HT1080 (cell line): ENCODE results near the gene PPM1M. TPM values are rescaled to one million over a fixed set of nuclear protein-coding genes. Genes with fewer than 3 reads are reported as not detected.

ENCODE experiments used
- DNase-seq: peaks from one replicate; pipeline ENCODE4 v3.0.0-alpha.2; 2015; ENCODE audit warnings: low read depth
- small RNA-seq: library from RNA; depleted of rRNA; stranded (forward); fragments of <200 nt; gene quantifications from one replicate; pipeline ENCODE3, GENCODE V24; 2014
- total RNA-seq: library from RNA; depleted of rRNA; stranded (reverse); fragments of >200 nt; shearing (Covaris generic); gene quantifications from 2 replicates; pipeline ENCODE4 v1.2.3, GENCODE V29; 2014; rRNA removed

Gene PPM1M
- total RNA-seq, 1 experiment from 2014 or later = 1.8 TPM

DNA sequence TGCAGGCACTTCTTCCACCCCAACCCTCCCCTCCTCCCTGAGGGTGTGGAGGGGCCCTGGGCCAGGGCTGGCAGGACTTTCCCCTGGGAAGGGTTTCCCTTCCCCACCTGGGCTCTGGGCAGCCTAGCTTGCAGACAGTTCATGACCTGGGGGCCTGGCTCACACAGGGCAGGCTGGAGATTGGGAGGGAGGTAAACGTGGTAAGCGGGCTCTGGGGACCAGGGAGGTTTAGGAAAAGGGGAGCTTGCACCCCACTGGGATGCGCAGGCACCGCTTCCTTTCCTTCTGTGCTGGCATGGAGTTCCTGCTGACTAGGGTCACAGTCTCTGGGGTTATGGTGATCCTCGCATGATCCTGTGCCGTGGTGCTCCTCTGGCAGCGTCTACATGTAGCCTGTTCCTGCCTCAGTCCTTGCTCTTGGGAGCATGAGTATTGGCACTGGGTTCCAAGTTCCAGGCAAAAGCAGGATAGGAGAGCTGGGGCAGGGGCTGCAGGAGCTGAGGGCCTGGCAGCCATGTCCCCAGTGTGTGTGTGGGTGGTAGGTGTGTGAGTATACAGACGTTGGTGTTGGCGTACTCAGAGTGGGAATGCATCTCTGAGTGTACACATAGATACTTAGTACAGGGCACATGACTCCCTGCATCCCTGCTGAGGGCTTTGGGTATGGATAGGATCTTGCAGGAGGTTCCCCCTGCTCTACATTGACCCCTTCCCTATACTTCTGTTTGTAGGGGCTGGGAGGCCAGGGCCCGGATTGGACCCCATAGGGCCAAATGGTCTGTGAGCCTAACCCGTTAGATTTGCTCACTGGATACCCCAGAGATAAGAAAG, 49.0 kb downstream of the PPM1M start:
- DNase-seq = no peak

DNA sequence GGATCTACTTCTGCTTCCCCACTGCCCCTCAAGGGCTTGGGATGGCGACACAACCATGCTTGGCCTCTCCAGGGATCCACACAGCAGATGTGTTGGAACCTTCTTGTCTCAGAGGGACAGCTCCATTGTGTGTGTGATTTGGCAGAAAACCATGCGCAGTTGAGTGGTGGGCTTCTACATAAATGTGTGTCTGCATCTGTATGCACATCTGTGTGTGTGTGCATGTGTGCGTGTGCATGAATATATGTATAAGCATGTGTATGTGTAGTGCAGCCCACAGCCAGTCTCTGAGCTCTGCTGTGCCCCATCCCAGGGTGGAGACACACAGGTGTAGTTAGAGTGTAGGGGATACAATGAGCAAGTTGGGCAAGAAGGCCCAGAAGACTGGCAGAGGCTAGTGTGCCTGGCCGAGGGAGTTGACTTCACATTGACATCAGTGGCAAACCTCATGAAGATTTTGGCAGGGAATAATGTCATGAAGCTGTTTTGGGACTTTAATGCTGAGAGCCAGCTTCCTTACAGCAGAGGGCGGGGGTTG, 50.2 kb downstream of the PPM1M start:
- DNase-seq = no peak

DNA sequence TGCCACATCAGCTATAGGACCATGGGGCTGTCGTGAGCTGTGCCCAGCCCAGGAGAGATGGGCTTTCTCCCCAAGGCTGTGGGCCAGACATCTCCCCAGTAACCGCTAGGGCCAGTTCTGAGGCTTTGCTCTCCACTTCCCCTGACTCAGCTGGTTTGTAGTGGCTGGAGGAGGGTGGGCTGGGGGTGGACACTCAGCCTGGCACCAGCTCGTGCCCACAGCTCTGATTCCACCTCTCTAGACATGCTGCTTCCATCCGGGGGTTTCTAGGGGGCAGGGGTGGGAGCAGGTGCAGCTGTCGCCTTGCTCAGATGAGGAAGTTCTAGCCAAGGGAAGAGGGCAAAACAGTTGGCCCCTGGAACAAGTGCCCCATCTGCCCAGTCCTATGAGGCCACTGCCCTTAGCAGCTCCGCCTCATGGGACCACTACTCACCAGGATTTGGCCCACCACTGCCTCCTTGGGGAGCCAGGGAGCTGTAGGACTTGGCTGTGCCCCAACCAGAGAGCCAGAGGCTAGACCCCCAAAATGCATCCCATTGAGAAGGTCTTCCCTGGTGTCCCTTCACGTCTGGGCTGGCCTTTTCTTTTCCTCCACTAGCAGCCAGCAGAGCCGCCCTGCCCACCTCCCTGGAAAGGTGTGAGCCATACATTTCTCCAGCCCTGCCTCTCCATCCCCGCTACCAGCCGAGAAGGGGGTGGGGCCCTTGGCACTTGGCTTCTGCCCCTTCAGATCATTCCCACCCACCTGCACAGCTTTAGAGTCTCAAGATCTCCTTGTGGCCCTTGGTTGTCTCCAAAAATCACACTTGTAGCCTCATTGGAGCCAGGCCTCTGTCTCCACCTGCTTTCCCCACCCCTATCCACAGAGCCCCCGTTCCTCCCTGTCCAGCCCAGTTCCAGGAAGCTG, 51.9 kb downstream of the PPM1M start:
- no peak for DNase-seq

DNA sequence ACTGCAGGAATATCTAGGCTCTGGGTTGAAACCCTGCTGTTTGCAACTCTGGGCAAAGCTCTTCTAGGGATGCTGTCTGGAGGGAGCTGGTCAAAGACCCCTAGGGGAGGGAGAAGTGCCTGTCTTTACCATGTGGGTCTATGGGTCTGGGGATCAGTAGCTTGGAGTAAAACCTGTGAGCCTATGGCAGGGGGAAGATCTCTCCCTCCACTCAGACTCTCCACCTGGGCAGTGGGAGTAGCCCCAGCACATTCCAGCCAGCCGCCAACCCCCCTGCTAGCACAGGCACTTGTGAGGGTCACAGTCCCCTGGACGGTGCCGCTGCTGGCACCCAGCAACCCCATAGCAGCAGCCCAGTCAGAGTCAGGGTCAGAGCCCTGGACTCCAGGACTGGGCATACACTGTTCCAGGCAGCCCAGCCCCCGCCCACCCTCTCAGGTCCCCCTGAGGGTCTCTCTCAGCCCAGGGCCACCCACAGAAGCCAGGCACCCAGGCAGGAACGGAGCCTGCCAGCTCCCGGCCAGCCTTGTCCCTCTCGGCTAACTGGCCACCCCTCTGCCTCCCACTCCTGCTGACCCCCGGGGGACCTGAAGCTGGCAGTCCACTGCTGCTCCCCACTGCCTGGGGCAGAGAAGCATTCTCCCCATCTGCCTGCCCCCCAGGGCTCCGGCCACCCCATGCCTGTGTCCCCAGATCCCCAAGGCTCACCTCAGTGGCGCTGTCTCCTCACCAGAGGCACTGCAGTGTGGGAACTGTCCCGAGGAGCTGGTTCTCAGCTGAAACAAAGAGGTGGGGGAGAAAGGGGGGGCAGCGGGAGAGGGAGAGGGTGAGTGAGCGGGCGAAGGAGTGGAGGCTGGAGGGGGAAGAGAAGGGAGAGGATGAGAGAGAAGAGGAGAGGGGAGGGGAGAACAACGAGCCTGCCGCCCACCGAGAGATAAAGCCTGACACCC, 52.9 kb downstream of the PPM1M start:
- no peak for DNase-seq

DNA sequence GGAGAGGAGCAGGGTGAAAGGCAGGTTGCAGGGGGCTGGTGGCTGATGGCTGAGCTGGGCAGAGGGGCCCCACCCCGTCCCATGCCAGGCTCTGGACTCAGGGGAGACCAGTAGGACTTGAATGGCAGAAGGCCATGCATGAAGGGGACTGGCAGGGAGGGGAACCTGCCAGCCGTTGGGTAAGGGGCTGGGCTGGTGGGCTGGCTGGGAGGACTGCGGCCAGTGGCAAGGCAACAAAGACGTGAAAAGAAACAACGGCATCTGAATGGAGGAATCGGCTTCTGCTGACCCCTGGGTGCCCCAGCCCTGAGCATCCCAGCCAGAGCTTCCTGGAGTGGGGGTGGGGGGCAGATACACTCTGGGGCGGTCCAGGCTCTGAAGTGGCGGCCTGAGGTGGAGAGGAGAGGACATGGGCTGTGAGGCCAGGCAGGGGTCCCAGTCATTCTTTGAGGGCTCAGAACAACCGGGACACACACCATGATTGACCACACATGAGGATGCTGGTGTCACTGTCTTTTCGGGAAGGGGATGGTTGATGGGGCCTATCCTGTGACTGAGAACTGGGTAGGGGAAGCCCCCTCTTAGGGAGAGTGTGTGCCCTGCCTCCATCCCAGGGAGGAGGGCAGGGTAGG, 53.8 kb downstream of the PPM1M start:
- no peak for DNase-seq

Small RNAs within 50 kb of the gene (small RNA-seq; reads per million reads assigned to genes)
- gene MIR135A1 (not detected), gene MIRLET7G (106 reads per million, percentile 96 among the genes with 10 or more reads in this experiment)

Other genes starting within 250 kb of the PPM1M start
- 1,388 and 1,455 TPM in 2 replicates for gene RPL29, start 249.9 kb upstream of the PPM1M start, total RNA-seq
- gene DUSP7, start 189.2 kb upstream of the PPM1M start, total RNA-seq = 31.9 and 39.9 TPM in 2 replicates
- gene POC1A, start 91.3 kb upstream of the PPM1M start, total RNA-seq = 26.0 and 31.3 TPM in 2 replicates
- gene ALAS1, start 47.6 kb upstream of the PPM1M start, total RNA-seq = 57.6 and 71.5 TPM in 2 replicates
- gene TLR9, start 20.1 kb upstream of the PPM1M start, total RNA-seq = not detected in 2 replicates
- gene TWF2, start 6.6 kb upstream of the PPM1M start, total RNA-seq = 180 and 202 TPM in 2 replicates
- gene WDR82, start 32.9 kb downstream of the PPM1M start, total RNA-seq = 67.2 and 72.9 TPM in 2 replicates
- gene GLYCTK, start 42.1 kb downstream of the PPM1M start, total RNA-seq = 19.1 and 26.5 TPM in 2 replicates
- gene DNAH1, start 70.6 kb downstream of the PPM1M start, total RNA-seq = 0.10 TPM in 2 replicates
- gene BAP1, start 164.2 kb downstream of the PPM1M start, total RNA-seq = 90.4 and 103 TPM in 2 replicates
- 6.0 and 6.3 TPM in 2 replicates for gene PHF7, start 164.9 kb downstream of the PPM1M start, total RNA-seq
- gene SEMA3G, start 199.3 kb downstream of the PPM1M start, total RNA-seq = 0.43 and 0.53 TPM in 2 replicates
- gene TNNC1, start 208.3 kb downstream of the PPM1M start, total RNA-seq = 0.13 TPM in 1 of 2 replicates, not detected in the other
- gene NISCH, start 209.8 kb downstream of the PPM1M start, total RNA-seq = 19.1 and 21.0 TPM in 2 replicates
- not detected in 2 replicates for gene STAB1, start 249.6 kb downstream of the PPM1M start, total RNA-seq